NCI-H1930 (cell line): ENCODE measurements around the gene CXCL5.

ENCODE experiments used
- DNase-seq, 2 experiments: peaks; one replicate each; lab custom pipeline; 2025; lab: John Stamatoyannopoulos, UW

CXCL5 gene

DNA sequence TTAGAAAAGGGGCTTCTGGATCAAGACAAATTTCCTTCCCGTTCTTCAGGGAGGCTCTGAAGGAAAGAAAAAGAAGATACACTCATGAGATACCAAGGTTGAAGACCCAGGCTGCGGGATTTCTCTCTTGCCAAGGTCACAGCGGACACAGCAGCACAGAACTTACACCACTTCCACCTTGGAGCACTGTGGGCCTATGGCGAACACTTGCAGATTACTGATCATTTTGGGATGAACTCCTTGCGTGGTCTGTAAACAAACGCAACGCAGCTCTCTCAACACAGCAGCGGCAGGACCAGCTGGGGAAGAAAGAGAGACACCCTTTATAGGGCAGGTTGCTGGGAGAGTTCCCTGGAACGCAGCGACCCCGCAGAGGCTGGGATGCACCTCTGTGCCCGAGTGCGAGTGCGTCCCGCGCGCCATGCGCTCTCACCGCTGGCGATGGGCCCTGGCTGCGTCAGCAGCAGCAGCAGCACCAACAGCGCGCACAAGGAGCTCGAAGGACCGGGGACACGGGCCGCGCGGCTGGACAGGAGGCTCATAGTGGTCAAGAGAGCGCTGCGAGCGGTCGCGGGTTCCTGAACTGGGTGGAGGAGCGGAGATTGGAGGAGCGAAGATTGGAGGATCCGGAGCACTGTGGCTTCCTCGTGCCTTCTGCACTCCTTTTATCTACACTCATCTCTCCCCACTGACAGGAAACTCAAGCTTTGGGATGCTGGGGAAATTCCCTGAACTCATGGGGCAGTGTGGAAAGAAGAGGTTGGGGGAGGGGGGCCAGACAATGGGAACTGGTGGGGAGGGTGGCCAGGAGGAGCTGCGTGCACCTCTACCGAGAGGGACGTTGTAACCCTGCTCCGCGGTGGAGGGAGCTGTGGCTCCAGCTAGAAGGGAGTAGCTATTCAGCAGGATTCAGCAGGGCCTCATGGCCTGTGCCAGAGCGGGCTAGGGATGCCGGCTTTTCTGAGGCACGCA lies at the start of gene CXCL5:
Gene CXCL5, minus strand, starts transcription at position 638 of the 972 bp plus-strand sequence. Its CDS starts 96 bp downstream, at position 542.
- DNase-seq: no peak

DNA sequence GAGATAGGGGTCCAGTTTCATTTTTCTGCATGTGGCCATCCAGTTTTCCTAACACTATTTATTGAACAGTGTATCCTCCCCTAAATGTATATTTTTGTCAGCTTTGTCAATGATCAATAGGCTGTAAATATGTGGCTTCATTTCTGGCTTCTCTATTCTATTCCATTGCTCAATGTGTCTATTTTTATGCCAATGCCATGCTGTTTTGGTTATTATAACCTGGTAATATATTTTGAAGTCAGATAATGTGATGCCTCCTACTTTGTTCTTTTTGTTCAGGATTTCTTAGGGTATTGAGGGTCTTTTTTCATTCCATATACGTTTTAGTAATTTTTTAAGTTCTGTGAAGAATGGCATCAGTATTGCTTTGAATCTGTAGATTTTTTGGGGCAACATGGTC lies 48.7 kb upstream of the CXCL5 start:
- no peak for DNase-seq

- no peak for DNase-seq
These were observed 47.3 kb upstream of the CXCL5 start for GRCh38 chr4:74045772-74046171.

DNA sequence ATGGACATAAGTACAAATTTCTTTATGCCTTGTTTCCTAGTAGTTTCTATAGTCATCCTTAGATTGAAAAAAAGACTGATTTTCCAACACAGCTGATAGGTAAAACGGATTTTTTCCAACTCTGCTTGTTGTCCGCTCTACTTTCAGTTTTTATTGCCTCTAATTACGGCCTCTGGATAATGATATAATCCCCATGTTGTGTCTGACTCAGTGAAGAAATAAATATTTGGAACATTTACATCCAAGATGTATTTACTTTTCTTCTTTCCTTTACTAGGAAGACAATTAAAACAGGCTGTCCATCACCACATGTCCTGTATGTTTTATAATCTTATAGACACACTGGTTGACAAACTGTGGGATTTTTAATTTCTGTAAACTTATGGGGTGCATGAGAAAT lies 46.8 kb upstream of the CXCL5 start:
- no peak for DNase-seq

DNA sequence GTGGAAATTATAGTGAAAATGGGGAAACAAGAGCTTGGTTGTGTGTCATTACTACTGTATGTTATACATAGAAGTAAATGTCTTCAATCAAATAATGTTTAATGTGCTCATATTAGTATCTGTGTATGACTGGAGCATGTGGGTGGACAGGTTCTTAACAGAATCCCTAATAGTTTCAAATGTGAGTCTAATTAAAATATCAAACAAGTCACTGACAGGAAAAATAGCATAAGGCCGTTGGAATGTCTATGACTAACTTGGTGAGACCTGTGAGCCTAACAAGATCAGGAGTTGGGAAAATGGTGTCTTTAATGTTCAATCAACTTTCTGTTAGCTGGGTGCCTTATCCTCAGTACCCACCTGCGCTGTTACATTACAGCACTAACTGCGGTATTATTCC lies 46.2 kb upstream of the CXCL5 start:
- DNase-seq: no peak

DNA sequence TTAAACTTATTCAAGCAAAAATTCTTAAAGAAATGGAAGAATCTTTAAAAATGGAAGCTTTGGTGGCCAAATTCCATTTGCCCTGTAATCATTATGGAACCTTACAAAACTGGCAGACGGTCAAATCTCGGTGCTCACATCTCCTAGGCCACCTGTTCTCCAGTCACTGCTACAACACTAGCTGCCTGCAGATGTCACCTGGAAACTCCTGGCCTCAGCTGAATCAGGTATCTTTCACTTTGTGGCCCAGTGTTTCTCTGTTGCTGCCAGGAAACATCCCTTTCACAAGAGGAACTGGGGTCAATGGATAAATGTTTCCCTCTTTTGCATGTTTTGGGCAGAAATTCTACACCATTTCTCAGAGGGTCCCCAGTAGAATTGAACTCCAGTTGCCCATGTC lies 44.2 kb upstream of the CXCL5 start:
- DNase-seq: no peak

GRCh38 chr4:74041418-74041817 lies 42.9 kb upstream of the CXCL5 start:
- no peak for DNase-seq

- DNase-seq: no peak
These were observed 40.9 kb upstream of the CXCL5 start for GRCh38 chr4:74039315-74039763.

GRCh38 chr4:74038425-74039314 lies 40.2 kb upstream of the CXCL5 start, which contains the start of gene CXCL3:
Gene CXCL3 (minus strand): TSS chr4:74038689. CDS start chr4:74038611, 78 bp downstream.
- DNase-seq: peak in 1 of 2 experiments; percentile 39

GRCh38 chr4:74038086-74038424 lies 39.6 kb upstream of the CXCL5 start:
- no peak for DNase-seq

DNA sequence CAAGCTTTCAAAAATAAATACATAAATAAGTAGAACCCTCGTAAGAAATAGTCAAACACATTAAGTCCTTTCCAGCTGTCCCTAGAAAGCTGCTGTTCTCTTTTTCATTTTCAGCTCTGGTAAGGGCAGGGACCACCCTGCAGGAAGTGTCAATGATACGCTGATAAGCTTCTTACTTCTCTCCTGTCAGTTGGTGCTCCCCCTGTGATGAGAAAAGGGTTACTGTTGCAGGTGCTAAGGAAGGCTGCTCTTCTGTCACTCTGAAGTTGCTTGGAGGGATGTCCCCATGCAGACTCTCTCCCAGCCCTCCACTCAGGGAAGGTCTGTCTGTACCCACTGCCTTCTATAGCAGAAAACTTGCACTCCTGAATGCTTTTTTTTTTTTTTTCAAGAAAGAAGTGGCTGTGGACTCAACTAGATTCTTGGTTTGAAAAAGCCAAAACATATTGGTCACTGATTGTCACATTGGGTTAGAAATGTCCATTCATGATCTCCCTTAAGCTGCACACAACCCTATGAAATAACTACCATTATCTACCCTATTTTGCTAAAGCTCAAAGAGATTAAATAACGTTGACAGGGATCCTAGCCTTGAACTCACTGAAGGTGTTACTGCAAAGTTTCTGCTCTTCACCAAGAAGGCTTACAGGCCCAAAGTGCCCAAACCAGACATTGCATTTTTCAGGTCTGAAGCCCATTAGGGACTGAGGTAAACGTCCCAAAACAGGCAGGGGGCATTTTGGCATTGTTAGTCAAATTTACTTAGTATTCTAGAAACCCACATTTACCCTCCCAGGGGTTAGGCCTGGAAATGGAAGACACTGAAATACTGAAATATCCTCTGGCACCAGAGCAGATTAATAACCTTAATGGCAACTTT lies 38.8 kb upstream of the CXCL5 start:
- DNase-seq: no peak

- no peak for DNase-seq
These were observed 35.3 kb upstream of the CXCL5 start for GRCh38 chr4:74033739-74034138.

- DNase-seq: no peak
These were observed 33.6 kb upstream of the CXCL5 start for GRCh38 chr4:74032064-74032463.

GRCh38 chr4:74031576-74031975 lies 33.1 kb upstream of the CXCL5 start:
- no peak for DNase-seq

- no peak for DNase-seq
These were observed 31.8 kb upstream of the CXCL5 start for GRCh38 chr4:74030285-74030684.

DNA sequence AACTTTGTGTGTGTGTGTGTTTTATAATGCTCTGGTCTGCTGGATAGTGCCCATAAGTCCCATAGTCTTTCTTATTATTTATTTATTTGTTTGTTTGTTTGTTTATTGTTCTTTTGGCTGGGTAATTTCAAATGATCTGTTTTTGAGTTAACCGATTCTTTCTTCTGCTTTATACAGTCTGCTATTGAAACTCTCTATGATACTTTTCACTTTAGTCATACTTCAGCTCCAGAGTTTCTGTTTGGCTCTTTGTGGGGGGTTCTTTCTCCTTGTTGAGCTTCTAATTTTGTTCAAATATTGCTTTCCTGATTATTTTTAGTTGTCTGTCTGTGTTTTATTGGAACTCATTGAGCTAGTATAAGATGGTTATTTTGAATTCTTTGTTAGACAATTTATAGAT lies 30.0 kb upstream of the CXCL5 start:
- DNase-seq: no peak

DNA sequence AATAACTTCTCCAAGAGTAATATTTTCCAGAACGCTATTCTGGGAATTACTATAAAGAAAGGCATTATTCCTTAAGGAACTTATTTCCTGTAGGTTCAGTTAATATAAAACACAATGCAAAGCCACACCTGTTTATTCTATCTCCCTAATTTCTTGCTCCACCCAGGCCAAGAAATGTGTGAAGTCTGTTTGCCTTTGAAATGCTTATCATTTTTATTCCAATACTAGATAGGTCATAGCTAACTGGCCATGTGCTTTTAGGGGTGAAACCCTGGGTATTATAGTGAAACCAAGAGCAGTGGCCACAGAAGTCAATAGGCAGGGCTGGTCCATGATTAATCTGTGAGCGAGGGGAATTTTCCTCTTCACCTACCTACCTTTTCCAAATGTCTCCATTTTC lies 25.2 kb upstream of the CXCL5 start:
- DNase-seq: no peak

DNA sequence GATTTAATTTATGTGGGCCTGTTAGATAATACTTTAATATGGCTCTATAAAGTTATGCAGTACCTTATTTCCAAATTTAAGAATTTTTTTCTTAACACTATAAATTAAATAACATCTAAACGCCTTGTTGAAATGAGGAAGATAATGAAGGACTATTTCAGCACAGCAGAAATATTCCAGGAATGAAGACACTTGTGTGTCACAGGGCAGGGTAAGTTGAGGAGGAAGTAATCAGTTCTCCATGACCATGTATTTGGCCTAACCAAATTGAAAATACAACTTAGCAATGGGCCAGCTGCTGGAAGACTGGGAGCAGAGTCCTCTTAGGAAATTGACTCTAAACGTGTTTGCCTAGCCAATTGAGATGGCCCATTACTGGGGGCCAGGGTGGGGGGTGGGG lies 23.1 kb upstream of the CXCL5 start:
- no peak for DNase-seq

GRCh38 chr4:74018771-74019170 lies 20.3 kb upstream of the CXCL5 start:
- no peak for DNase-seq

DNA sequence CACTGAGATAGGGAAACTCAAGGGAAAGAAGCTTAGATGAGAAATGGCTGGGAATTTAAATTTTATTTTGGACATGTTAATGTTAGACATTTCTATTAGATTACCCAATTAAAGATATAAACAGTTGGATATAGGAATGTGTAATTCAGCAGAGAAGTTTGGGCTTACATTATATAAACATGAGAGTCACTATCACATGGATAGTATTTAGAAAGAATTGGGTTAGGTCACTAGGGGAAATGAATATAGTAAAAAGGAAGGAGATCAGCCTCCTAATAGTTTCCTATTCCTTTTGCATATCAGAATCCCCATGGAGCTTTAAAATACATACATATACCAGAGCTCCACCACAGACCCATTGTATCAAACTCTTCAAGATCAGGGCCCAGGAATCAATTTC lies 19.6 kb upstream of the CXCL5 start:
- no peak for DNase-seq

DNA sequence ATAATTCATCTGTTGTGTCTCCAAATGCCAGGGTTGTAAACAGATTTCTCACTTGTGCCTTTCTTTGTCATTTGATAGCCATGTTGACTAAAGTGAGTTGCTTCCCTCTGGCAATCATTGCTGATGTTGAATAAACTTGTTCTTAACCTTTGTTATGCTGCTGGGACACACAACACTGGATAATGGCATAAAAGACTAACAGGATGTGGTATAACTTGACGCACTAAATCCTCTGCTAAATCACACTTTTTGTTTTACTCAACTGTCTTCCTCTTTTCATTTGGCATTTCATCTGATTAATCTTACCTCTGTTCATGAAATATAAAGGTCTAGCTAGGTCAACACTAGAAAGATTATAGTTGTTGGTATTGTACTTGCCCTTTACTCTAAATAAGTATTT lies 17.6 kb upstream of the CXCL5 start:
- DNase-seq: no peak
